Common myeloid progenitor, CD34-positive (primary cell): ENCODE results near the gene EPB41L3.

Experiments used
- CTCF ChIA-PET: fragments of 350-600 bp; sonication (Branson Sonifier 250); formaldehyde crosslinking; loops from one replicate; lab custom pipeline; 2021; ENCODE audit warnings: antibody characterized with exemption; lab: Charles Lee
- POLR2A ChIA-PET: fragments of 350-600 bp; sonication (Branson Sonifier 250); formaldehyde crosslinking; loops from one replicate; lab custom pipeline; 2021; ENCODE audit warnings: antibody characterized with exemption; lab: Charles Lee
- DNase-seq, 3 donors: peaks; one replicate each; pipeline versions ENCODE4 v3.0.0 to v3.0.0-alpha.2; 2013
- H3K27ac ChIP-seq, 2 experiments: 1 replicate in 1 of 2; 2 replicates in 1 of 2; pipeline ENCODE4 v1.7.0; 2013; ENCODE audit warnings: inconsistent platforms in 2 of 2, low read length in 2 of 2, mild to moderate bottlenecking in 2 of 2, low read depth in 1 of 2, moderate library complexity in 1 of 2; ENCODE audit not compliant: severe bottlenecking in 2 of 2, insufficient read depth in 1 of 2, poor library complexity in 1 of 2
- H3K27me3 ChIP-seq, 5 experiments: replicated peaks in 2 of 5; 1 replicate in 3 of 5; 2 replicates in 2 of 5; pipeline versions ENCODE4 v1.6.1 to v1.7.0; 2013; ENCODE audit warnings: low read length in 4 of 5, mild to moderate bottlenecking in 2 of 5, moderate library complexity in 2 of 5, inconsistent platforms in 1 of 5; ENCODE audit not compliant: insufficient read depth in 5 of 5, control insufficient read depth in 4 of 5
- H3K36me3 ChIP-seq, 4 experiments: 1 replicate in 2 of 4; 2 replicates in 2 of 4; pipeline versions ENCODE4 v1.6.1 to v1.7.0; 2013; ENCODE audit warnings: low read length in 3 of 4, control low read depth in 1 of 4, mild to moderate bottlenecking in 1 of 4; ENCODE audit not compliant: control insufficient read depth in 4 of 4, insufficient read depth in 4 of 4
- H3K4me1 ChIP-seq, 4 experiments: 1 replicate in 3 of 4; 2 replicates in 1 of 4; pipeline versions ENCODE4 v1.6.1 to v1.7.1; 2013; ENCODE audit warnings: low read length in 3 of 4, mild to moderate bottlenecking in 3 of 4, control low read depth in 1 of 4, inconsistent platforms in 1 of 4, moderate library complexity in 1 of 4; ENCODE audit not compliant: control insufficient read depth in 4 of 4, insufficient read depth in 4 of 4; ENCODE audit errors: control extremely low read depth in 1 of 4
- H3K4me3 ChIP-seq, 7 experiments: 1 replicate in 4 of 7; 2 replicates in 3 of 7; pipeline versions ENCODE4 v1.5.1 to v1.7.0; 2013; ENCODE audit warnings: mild to moderate bottlenecking in 7 of 7, low read length in 6 of 7, moderate library complexity in 6 of 7, inconsistent platforms in 2 of 7, low read depth in 2 of 7, control low read depth in 1 of 7; ENCODE audit not compliant: insufficient read depth in 4 of 7, control insufficient read depth in 1 of 7; ENCODE audit errors: extremely low read depth in 1 of 7
- H3K9me3 ChIP-seq, 5 experiments: 1 replicate in 4 of 5; 2 replicates in 1 of 5; pipeline versions ENCODE4 v1.6.1 to v1.7.1; 2013; ENCODE audit warnings: low read length in 4 of 5, mild to moderate bottlenecking in 2 of 5, inconsistent platforms in 1 of 5, low read depth in 1 of 5, moderate library complexity in 1 of 5; ENCODE audit not compliant: control insufficient read depth in 4 of 5, insufficient read depth in 2 of 5; ENCODE audit errors: control extremely low read depth in 1 of 5
- WGBS: methylation state at CpG from one replicate; pipeline ENCODE4 v1.1.5; 2013; ENCODE audit not compliant: insufficient coverage; 5-methylcytosine and 5-hydroxymethylcytosine counted together

Gene EPB41L3

GRCh38 chr18:5534845-5535244, 9.0 kb downstream of the EPB41L3 start:
- H3K4me1 ChIP-seq, result no peaks in the 10 kb centered on the region
- no peaks in the 10 kb centered on the region for H3K9me3 ChIP-seq
- no peak overlapping the region for H3K4me3 ChIP-seq
- no peak overlapping the region for H3K27ac ChIP-seq
- no peaks in the 10 kb centered on the region for H3K27me3 ChIP-seq
- 100% methylated on average over 3 of the region's 5 CpGs for WGBS
- ChIA-PET POLR2A (no interaction called here), CTCF (no interaction called here)
- no peaks in the 10 kb centered on the region for H3K36me3 ChIP-seq
- DNase-seq, result no peak

GRCh38 chr18:5532066-5532465, 11.7 kb downstream of the EPB41L3 start:
- CTCF ChIA-PET, result interaction anchor here (1.2 kb wide), 1 partner anchor 16 kb away, joined by 3 read pairs; no protein-coding TSS in a partner anchor
- DNase-seq, result no peak
- Histone ChIP-seq H3K36me3 (no peaks in the 10 kb centered on the region), H3K4me3 (no peak overlapping the region), H3K9me3 (no peaks in the 10 kb centered on the region), H3K27me3 (no peaks in the 10 kb centered on the region), H3K4me1 (peaks cover 0 to 3% (median 0%) of the 10 kb centered on the region in 4 experiments), H3K27ac (no peak overlapping the region)
- 83% methylated on average over 2 of the region's 3 CpGs for WGBS
- POLR2A ChIA-PET, result no interaction called here

DNA sequence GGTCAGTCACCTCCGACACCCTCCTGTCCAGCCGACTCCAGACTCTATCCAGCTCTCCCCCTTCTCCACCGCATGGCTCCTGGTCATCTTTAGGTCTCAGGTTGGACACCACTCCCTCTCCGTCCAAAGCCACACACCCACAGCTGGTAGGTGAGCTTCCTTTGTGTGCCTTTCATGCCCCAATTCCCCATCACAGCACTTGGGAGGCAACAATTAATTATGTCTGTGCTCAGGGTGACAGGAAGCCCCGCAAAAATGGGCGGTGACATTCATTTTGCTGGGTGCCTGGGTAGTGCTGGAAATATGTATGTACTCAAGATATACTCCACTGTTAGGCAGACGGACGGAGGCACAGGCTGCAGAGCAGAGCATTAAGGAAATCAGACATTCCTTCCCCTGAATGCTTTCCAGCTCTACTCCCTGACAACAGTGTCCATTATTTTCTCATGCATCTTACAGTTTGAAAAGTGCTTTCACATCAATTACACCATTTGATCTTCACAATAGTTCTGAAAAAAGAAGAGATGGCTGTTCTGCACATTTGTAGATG, 13.1 kb downstream of the EPB41L3 start:
- H3K27me3 ChIP-seq, result no peaks in the 10 kb centered on the region
- WGBS, result 100% methylated on average over 5 of the region's 8 CpGs
- H3K36me3 ChIP-seq, result no peaks in the 10 kb centered on the region
- no peak overlapping the region for H3K4me3 ChIP-seq
- no peak for DNase-seq
- ChIA-PET CTCF (interaction anchor here (1.0 to 1.3 kb wide), 2 partner anchors 11 kb away, joined by 3 read pairs; no protein-coding TSS in a partner anchor), POLR2A (no interaction called here)
- H3K4me1 ChIP-seq, result peaks cover 0 to 3% (median 0%) of the 10 kb centered on the region in 4 experiments
- H3K27ac ChIP-seq, result no peak overlapping the region
- H3K9me3 ChIP-seq, result no peaks in the 10 kb centered on the region

DNA sequence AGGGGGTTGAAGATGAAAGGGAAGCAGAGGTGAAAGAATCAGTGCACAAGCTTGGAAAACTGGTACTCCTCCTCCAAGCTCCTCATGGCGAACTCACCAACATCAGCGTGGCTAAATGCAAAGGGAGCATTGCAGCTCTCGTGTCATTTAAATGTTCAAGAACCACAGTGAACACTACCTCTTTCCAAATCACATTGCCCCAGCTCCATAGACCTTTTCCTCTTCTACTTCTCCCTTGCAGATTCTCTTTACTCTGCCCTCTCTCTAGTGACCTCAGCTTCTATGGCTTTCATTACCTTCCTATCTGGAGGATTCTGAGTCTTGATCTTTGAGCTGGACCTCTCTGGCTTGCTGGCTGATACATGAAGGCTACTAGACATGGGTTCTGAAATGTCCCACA, 14.3 kb downstream of the EPB41L3 start:
- ChIA-PET CTCF (interaction anchor here (0.8 to 1.6 kb wide), 3 partner anchors 22 to 73 kb away, joined by 3 to 4 read pairs (median 3); no protein-coding TSS in a partner anchor), POLR2A (no interaction called here)
- Histone ChIP-seq H3K4me1 (peaks cover 0 to 3% (median 0%) of the 10 kb centered on the region in 4 experiments), H3K27me3 (no peaks in the 10 kb centered on the region), H3K36me3 (no peaks in the 10 kb centered on the region), H3K27ac (no peak overlapping the region), H3K9me3 (no peaks in the 10 kb centered on the region), H3K4me3 (no peak overlapping the region)
- 96% methylated on average over 3 of the region's 3 CpGs for WGBS
- DNase-seq, result no peak

DNA sequence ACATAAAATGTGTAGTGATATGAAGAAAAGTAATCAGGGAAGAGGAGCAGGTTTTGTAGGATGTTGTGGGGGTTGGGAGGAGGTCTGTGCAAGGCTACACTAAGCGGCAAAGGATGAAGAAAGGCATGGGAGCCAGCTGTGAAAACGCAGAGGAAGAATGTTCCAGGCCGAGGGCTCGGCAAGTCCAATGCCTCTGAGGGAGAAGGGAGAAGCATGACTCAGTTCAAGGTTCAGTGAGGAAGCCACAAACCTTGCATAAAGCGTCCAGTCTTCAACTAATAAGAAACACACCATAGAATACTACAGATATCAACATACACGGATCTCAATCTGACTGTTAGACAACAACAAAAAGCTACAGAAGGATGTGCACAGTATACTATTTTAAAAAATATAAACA, 16.2 kb downstream of the EPB41L3 start:
- peaks cover 0 to 3% (median 0%) of the 10 kb centered on the region in 4 experiments for H3K4me1 ChIP-seq
- no peaks in the 10 kb centered on the region for H3K27me3 ChIP-seq
- CTCF ChIA-PET, result interaction anchor here (1.1 to 1.2 kb wide), 2 partner anchors 10 to 17 kb away, joined by 3 read pairs; partner anchors contain the start of gene EPB41L3
- H3K4me3 ChIP-seq, result no peak overlapping the region
- POLR2A ChIA-PET, result interaction anchor here (0.6 kb wide), 2 partner anchors 9 to 680 kb away, joined by 3 read pairs; no protein-coding TSS in a partner anchor
- no peaks in the 10 kb centered on the region for H3K9me3 ChIP-seq
- WGBS, result 100% methylated on average over 1 of the region's 6 CpGs
- H3K36me3 ChIP-seq, result no peaks in the 10 kb centered on the region
- H3K27ac ChIP-seq, result no peak overlapping the region
- DNase-seq, result no peak

DNA sequence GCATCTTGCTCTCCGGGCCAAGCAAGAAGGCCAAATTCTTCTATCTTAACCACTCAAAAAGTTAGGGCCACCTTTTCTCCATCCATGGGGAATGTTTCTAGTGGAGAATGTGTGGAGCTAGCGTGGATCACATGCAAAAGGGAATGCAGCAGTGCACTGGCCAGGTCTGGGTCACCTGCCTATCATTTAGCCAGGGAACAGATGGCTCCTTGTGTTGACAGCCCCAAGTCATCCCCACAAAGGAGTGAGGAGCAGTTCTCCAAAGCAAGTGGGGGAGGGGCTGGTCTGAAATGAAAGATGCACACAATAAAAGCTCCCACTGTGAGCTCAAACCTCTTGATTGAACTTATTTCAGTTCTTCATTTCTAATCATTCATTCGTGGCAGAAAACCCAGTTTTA, 19.1 kb downstream of the EPB41L3 start:
- 100% methylated on average over 1 of the region's 3 CpGs for WGBS

GRCh38 chr18:5521000-5521399, 22.8 kb downstream of the EPB41L3 start:
- POLR2A ChIA-PET, result no interaction called here
- Histone ChIP-seq H3K4me3 (no peak overlapping the region), H3K36me3 (no peaks in the 10 kb centered on the region), H3K27me3 (no peaks in the 10 kb centered on the region), H3K27ac (no peak overlapping the region), H3K9me3 (no peaks in the 10 kb centered on the region), H3K4me1 (peaks cover 2 to 7% (median 4%) of the 10 kb centered on the region in 4 experiments)
- DNase-seq, result no peak
- CTCF ChIA-PET, result no interaction called here
- WGBS, result 100% methylated on average over 2 of the region's 2 CpGs

More for the DNA sequence above, 19.1 kb downstream of the EPB41L3 start:
- H3K4me3 ChIP-seq, result no peak overlapping the region
- ChIA-PET POLR2A (no interaction called here), CTCF (no interaction called here)
- no peaks in the 10 kb centered on the region for H3K9me3 ChIP-seq
- H3K36me3 ChIP-seq, result no peaks in the 10 kb centered on the region
- H3K4me1 ChIP-seq, result peaks cover 0 to 3% (median 0%) of the 10 kb centered on the region in 4 experiments
- H3K27me3 ChIP-seq, result no peaks in the 10 kb centered on the region
- no peak for DNase-seq
- H3K27ac ChIP-seq, result no peak overlapping the region
